ENCODE results near the gene SIDT2. TPM values are rescaled to one million over a fixed set of nuclear protein-coding genes. Genes with fewer than 3 reads are reported as not detected.
A peak's percentile ranks its signal among the peaks of the same experiment; 100 is the strongest.
"Not testable (repeated sequence)": the region's sequence is repeated elsewhere in the genome, so short reads cannot be mapped to it uniquely, and the experiment has no call there.

The SIDT2 gene
- total RNA-seq (100 to 1,000 TPM in 2 of 6 donors, 10 to 100 TPM in 4; 61.9 to 153 (median 82.5) TPM), polyA plus RNA-seq (10 to 100 TPM; 47.4 to 97.5 TPM)

- H3K4me1 ChIP-seq = peaks cover under 1 to 26% (median 6%) of the 10 kb centered on the region in 3 donors
- H3K27me3 ChIP-seq = no peaks in the 10 kb centered on the region
- H3K9me3 ChIP-seq = no peaks in the 10 kb centered on the region
- FAIRE-seq (no peak), ATAC-seq (peak; percentile 86 to 94 (median 88)), DNase-seq (peak; percentile 92 to 97 (median 94))
- H3K27ac ChIP-seq = peak within 1 kb of the TSS; percentile 92 to 98 (median 94)
- intact Hi-C loops (cut with DNase I) = no loop called here
- H3K4me3 ChIP-seq = peak within 1 kb of the TSS; percentile 82 to 99 (median 88)
- TF ChIP-seq, protein P1, sequence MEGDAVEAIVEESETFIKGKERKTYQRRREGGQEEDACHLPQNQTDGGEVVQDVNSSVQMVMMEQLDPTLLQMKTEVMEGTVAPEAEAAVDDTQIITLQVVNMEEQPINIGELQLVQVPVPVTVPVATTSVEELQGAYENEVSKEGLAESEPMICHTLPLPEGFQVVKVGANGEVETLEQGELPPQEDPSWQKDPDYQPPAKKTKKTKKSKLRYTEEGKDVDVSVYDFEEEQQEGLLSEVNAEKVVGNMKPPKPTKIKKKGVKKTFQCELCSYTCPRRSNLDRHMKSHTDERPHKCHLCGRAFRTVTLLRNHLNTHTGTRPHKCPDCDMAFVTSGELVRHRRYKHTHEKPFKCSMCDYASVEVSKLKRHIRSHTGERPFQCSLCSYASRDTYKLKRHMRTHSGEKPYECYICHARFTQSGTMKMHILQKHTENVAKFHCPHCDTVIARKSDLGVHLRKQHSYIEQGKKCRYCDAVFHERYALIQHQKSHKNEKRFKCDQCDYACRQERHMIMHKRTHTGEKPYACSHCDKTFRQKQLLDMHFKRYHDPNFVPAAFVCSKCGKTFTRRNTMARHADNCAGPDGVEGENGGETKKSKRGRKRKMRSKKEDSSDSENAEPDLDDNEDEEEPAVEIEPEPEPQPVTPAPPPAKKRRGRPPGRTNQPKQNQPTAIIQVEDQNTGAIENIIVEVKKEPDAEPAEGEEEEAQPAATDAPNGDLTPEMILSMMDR (IDR thresholded peaks at IDR 0.05) = no peak
- H3K36me3 ChIP-seq = peaks cover 0 to 10% (median 4%) of the 10 kb centered on the region in 3 donors
- 0 to 1% methylated on average over 51 of the region's 51 CpGs for WGBS, 2 donors
Observed at GRCh38 chr11:117178210-117179034, at the start of gene SIDT2. SIDT2 (plus strand) TSS chr11:117178743; CDS start chr11:117179264, 521 bp downstream.

DNA sequence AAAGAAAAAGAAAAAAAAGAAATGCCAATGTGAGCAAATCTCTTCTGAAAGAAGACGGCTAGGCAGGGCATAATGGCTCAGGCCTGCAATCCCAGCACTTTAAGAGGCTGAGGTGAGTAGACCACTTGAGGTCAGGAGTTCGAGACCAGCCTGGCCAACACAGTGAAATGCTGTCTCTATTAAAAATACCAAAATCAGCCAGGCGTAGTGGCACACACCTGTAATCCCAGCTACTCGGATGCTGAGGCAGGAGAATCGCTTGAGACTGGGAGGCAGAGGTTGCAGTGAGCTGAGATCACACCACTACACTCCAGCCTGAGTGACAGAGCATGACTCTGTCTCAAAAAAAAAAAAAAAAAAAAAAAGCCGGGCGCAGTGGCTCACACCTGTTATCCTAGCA, 48.1 kb upstream of the SIDT2 start:
- not testable (repeated sequence) for H3K4me3 ChIP-seq, H3K27ac ChIP-seq, H3K36me3 ChIP-seq, DNase-seq, FAIRE-seq, H3K27me3 ChIP-seq, H3K4me1 ChIP-seq, ATAC-seq, H3K9me3 ChIP-seq
- intact Hi-C loops (cut with DNase I) = loop anchor here in 2 of 3 donors (5.0 kb wide), 1 partner anchor 77 kb away; no protein-coding TSS in a partner anchor
- 87 to 96% methylated on average over 5 to 7 of the region's 7 CpGs for WGBS, 2 donors

GRCh38 chr11:117130879-117131278, 47.7 kb upstream of the SIDT2 start:
- 58% methylated on average over 7 of the region's 7 CpGs for WGBS, 2 donors
- Histone ChIP-seq H3K4me3 (no peak overlapping the region), H3K4me1 (no peaks in the 10 kb centered on the region), H3K27me3 (no peaks in the 10 kb centered on the region), H3K27ac (no peak overlapping the region), H3K9me3 (no peaks in the 10 kb centered on the region), H3K36me3 (no peaks in the 10 kb centered on the region)
- TF ChIP-seq, protein P1 (IDR thresholded peaks at IDR 0.05) = no peak
- DNase-seq (no peak), FAIRE-seq (no peak), ATAC-seq (no peak)
- intact Hi-C loops (cut with DNase I) = loop anchor here in 2 of 3 donors (5.0 kb wide), 1 partner anchor 76 kb away; no protein-coding TSS in a partner anchor

- intact Hi-C loops (cut with DNase I) = loop anchor here in 2 of 3 donors (5.0 kb wide), 1 partner anchor 73 kb away; no protein-coding TSS in a partner anchor
- WGBS, 2 donors = 55 to 73% methylated on average over 2 of the region's 3 CpGs
- Histone ChIP-seq H3K27me3 (no peaks in the 10 kb centered on the region), H3K36me3 (no peaks in the 10 kb centered on the region), H3K27ac (no peak overlapping the region), H3K9me3 (no peaks in the 10 kb centered on the region), H3K4me3 (no peak overlapping the region), H3K4me1 (no peaks in the 10 kb centered on the region)
- DNase-seq = no peak
- no peak for FAIRE-seq
- TF ChIP-seq, protein P1 (IDR thresholded peaks at IDR 0.05) = no peak
- no peak for ATAC-seq
Observed at GRCh38 chr11:117134431-117134830, 44.1 kb upstream of the SIDT2 start.

- not testable (repeated sequence) for H3K4me3 ChIP-seq, FAIRE-seq, DNase-seq, H3K36me3 ChIP-seq, H3K27ac ChIP-seq, ATAC-seq, H3K4me1 ChIP-seq, H3K27me3 ChIP-seq, H3K9me3 ChIP-seq
- intact Hi-C loops (cut with DNase I) = loop anchor here in 2 of 3 donors (5.0 kb wide), 1 partner anchor 72 kb away; no protein-coding TSS in a partner anchor
- WGBS, 2 donors = 82 to 93% methylated on average over 1 of the region's 4 CpGs
Observed at GRCh38 chr11:117134979-117135378, 43.6 kb upstream of the SIDT2 start.

DNA sequence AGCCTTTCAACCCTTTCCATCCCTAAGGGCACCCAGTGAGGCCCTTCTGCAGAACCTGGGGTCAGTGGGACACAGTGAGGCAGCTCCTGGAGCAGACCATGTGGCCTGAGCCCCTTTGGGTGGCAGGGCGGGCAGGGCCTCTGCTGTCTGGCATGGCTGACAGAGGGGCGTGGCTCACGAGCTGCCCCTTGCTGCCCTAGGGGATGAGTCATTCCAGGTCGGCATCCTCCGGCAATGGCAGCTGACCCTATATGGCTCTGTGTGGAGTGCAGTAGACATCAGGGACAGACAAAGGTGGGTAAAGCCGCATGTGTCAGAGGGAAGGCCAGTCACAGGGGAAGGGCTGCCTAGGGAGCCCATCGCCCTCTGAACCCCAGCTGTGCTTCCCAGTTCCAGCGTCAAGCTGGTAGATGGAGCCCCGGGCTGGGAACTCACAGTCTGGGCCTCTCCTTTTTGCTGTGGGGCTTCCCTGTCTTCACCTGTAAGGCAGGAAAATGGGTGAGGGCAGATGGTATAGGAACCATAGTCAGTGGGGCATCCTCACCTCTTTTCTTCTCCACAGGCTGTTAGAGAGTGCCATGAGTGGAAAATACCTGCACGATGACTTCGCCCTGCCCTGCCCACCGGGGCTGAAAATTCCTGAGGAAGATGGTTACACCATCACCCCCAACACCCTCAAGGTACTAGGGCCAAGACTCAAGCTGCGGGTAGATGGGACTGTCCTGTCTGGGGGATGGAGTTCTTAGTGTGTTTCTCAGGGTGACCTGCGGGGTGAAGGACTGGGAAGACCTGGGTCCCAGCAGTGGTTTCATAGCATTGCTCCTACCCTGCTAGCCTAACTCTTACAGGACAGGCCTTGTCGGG, 41.1 kb upstream of the SIDT2 start:
- no CpG with 5 or more reads among the region's 15 CpGs for WGBS, 2 donors
- H3K27me3 ChIP-seq; H3K4me3 ChIP-seq; intact Hi-C loops (cut with DNase I); H3K9me3 ChIP-seq; H3K36me3 ChIP-seq; DNase-seq; FAIRE-seq; H3K27ac ChIP-seq; H3K4me1 ChIP-seq: not testable (repeated sequence)
- ATAC-seq = peak in 2 of 4 donors; percentile 30 to 51
